Left lung (tissue), 10 donors: ENCODE results near the gene PTPRT. TPM values are rescaled to one million over a fixed set of nuclear protein-coding genes. Genes with fewer than 3 reads are reported as not detected.

ENCODE experiments used
- ATAC-seq: fragments of 200-7000 bp; cut with Tn5 transposase; one replicate; pipeline ENCODE4 v1.9.1; 2020; ENCODE audit warnings: moderate library complexity
- DNase-seq, 4 donors: peaks; one replicate each; pipeline ENCODE4 v3.0.0-alpha.2; 2013 to 2020
- H3K27ac ChIP-seq, 2 donors: fragments of 200-600 bp; sonication (generic) in 1 of 2; one replicate each; pipeline versions ENCODE4 v1.5.0 to v1.8.0; 2020 to 2021
- H3K27me3 ChIP-seq, 2 donors: fragments of 200-600 bp; sonication (generic) in 1 of 2; one replicate each; pipeline versions ENCODE4 v1.5.0 to v1.8.0; 2020 to 2021
- H3K36me3 ChIP-seq, 2 donors: fragments of 200-600 bp; sonication (generic) in 1 of 2; one replicate each; pipeline versions ENCODE4 v1.5.0 to v1.8.0; 2020 to 2021
- H3K4me1 ChIP-seq, 2 donors: fragments of 200-600 bp; one replicate each; pipeline ENCODE4 v1.8.0; 2021
- H3K4me3 ChIP-seq, 2 donors: fragments of 200-600 bp; sonication (generic) in 1 of 2; one replicate each; pipeline versions ENCODE4 v1.5.0 to v1.8.0; 2020 to 2021; ENCODE audit warnings: mild to moderate bottlenecking in 1 of 2
- H3K9me3 ChIP-seq, 2 donors: fragments of 200-600 bp; sonication (generic) in 1 of 2; one replicate each; pipeline versions ENCODE4 v1.5.0 to v1.8.0; 2020 to 2021
- CTCF ChIP-seq, 2 donors: fragments of 200-600 bp; sonication (generic) in 1 of 2; IDR thresholded peaks; one replicate each; pipeline versions ENCODE4 v1.5.0 to v1.8.0; 2021; ENCODE audit warnings: antibody characterized with exemption in 2 of 2
- intact Hi-C, 2 donors: fragments of 100-400 bp; cut with DNase I; formaldehyde crosslinking; loops; one replicate each; pipeline versions ENCODE4 v1.11.2 to v1.14.2; 2022
- polyA plus RNA-seq, 6 donors: library from polyadenylated mRNA; unstranded; fragments of 120-200 nt; gene quantifications; one replicate each; pipeline ENCODE4 v1.2.1, GENCODE V29; 2013; ENCODE audit not compliant: insufficient read length in 6 of 6
- total RNA-seq, 2 donors: library from RNA; stranded (reverse); fragmentation: NEBNext Ultra II Directional; extraction: Animal tissue kit (Norgen Biotek cat#: 25700); gene quantifications; one replicate each; pipeline ENCODE4 v1.2.1, GENCODE V29; 2021
- donor health status: DM: no; HTN: yes; CAD: no.
- donor health status: DM: no; HTN: no; CAD: no.

The PTPRT gene
- total and polyA plus RNA-seq, 8 donors: 0.15 to 2.9 (median 1.4) TPM

GRCh38 chr20:42609618-42610017 lies 580.1 kb downstream of the PTPRT start:
- Histone ChIP-seq H3K36me3 (no peaks in the 10 kb centered on the region), H3K4me1 (no peaks in the 10 kb centered on the region), H3K27me3 (no peaks in the 10 kb centered on the region), H3K4me3 (no peak overlapping the region), H3K27ac (no peak overlapping the region), H3K9me3 (no peaks in the 10 kb centered on the region)
- ATAC-seq: no peak
- no peak for DNase-seq
- TF ChIP-seq CTCF (IDR thresholded peaks at IDR 0.05): no peak
- intact Hi-C loops: no loop called here

GRCh38 chr20:42604998-42605956 lies 584.4 kb downstream of the PTPRT start:
- Histone ChIP-seq H3K4me1 (no peaks in the 10 kb centered on the region), H3K36me3 (no peaks in the 10 kb centered on the region), H3K4me3 (no peak overlapping the region), H3K27me3 (no peaks in the 10 kb centered on the region), H3K27ac (no peak overlapping the region), H3K9me3 (no peaks in the 10 kb centered on the region)
- TF ChIP-seq CTCF (IDR thresholded peaks at IDR 0.05): no peak
- ATAC-seq: peak; percentile 80
- intact Hi-C loops: no loop called here
- no peak for DNase-seq

GRCh38 chr20:42603655-42604054 lies 586.1 kb downstream of the PTPRT start:
- Histone ChIP-seq H3K9me3 (no peaks in the 10 kb centered on the region), H3K27me3 (no peaks in the 10 kb centered on the region), H3K36me3 (no peaks in the 10 kb centered on the region), H3K27ac (no peak overlapping the region), H3K4me3 (no peak overlapping the region), H3K4me1 (no peaks in the 10 kb centered on the region)
- intact Hi-C loops: no loop called here
- ATAC-seq: no peak
- no peak for TF ChIP-seq CTCF (IDR thresholded peaks at IDR 0.05)
- DNase-seq: no peak

- H3K9me3 ChIP-seq: no peaks in the 10 kb centered on the region
- TF ChIP-seq CTCF (IDR thresholded peaks at IDR 0.05): no peak
- H3K4me3 ChIP-seq: no peak overlapping the region
- no peaks in the 10 kb centered on the region for H3K36me3 ChIP-seq
- H3K27me3 ChIP-seq: no peaks in the 10 kb centered on the region
- intact Hi-C loops: no loop called here
- ATAC-seq: no peak
- no peak overlapping the region for H3K27ac ChIP-seq
- no peaks in the 10 kb centered on the region for H3K4me1 ChIP-seq
- no peak for DNase-seq
These were observed 591.1 kb downstream of the PTPRT start for GRCh38 chr20:42598581-42598980.

- ATAC-seq (peak; percentile 29), DNase-seq (no peak)
- H3K4me3 ChIP-seq: no peak overlapping the region
- no peaks in the 10 kb centered on the region for H3K9me3 ChIP-seq
- H3K36me3 ChIP-seq: no peaks in the 10 kb centered on the region
- intact Hi-C loops: no loop called here
- TF ChIP-seq CTCF (IDR thresholded peaks at IDR 0.05): no peak
- no peaks in the 10 kb centered on the region for H3K27me3 ChIP-seq
- no peaks in the 10 kb centered on the region for H3K4me1 ChIP-seq
- H3K27ac ChIP-seq: no peak overlapping the region
These were observed 594.1 kb downstream of the PTPRT start for GRCh38 chr20:42595625-42596024.
